Activated CD8-positive, alpha-beta T cell treated with anti-CD3 and anti-CD28 coated beads, Interleukin-2, amount 10 ng/mL, durations not matched to agents 7 days and 5 days (primary cell): ENCODE data around the gene MYH11. TPM values are rescaled to one million over a fixed set of nuclear protein-coding genes. Genes with fewer than 3 reads are reported as not detected.
"Not testable (repeated sequence)": the region's sequence is repeated elsewhere in the genome, so short reads cannot be mapped to it uniquely, and the experiment has no call there.

Experiments used
- ATAC-seq: fragments of 150-1000 bp; cut with Tn5 transposase; one replicate; pipeline ENCODE4 v1.10.0; 2021; ENCODE audit warnings: moderate library complexity
- CTCF ChIA-PET: fragments of 350-600 bp; sonication (Branson Sonifier 250); formaldehyde crosslinking; loops from one replicate; lab custom pipeline; 2021; ENCODE audit warnings: antibody characterized with exemption; lab: Charles Lee
- POLR2A ChIA-PET: fragments of 350-600 bp; sonication (Branson Sonifier 250); formaldehyde crosslinking; loops from one replicate; lab custom pipeline; 2021; ENCODE audit warnings: antibody characterized with exemption; lab: Charles Lee
- DNase-seq: peaks from one replicate; pipeline ENCODE4 v3.0.0-alpha.2; 2020
- H3K27ac Mint-ChIP-seq: one replicate; pipeline ENCODE4 v1.8.0; 2021; ENCODE audit warnings: mild to moderate bottlenecking, mixed read lengths
- H3K27me3 Mint-ChIP-seq: one replicate; pipeline ENCODE4 v1.8.0; 2021; ENCODE audit warnings: low read depth, mixed read lengths
- H3K36me3 Mint-ChIP-seq: one replicate; pipeline ENCODE4 v1.8.0; 2021; ENCODE audit warnings: low read depth, mixed read lengths
- H3K4me1 Mint-ChIP-seq: one replicate; pipeline ENCODE4 v1.8.0; 2021; ENCODE audit warnings: low read depth, mixed read lengths
- H3K4me3 Mint-ChIP-seq: one replicate; pipeline ENCODE4 v1.8.0; 2021; ENCODE audit warnings: mild to moderate bottlenecking, mixed read lengths
- H3K9me3 Mint-ChIP-seq: one replicate; pipeline ENCODE4 v1.8.0; 2022; ENCODE audit warnings: mixed read lengths; ENCODE audit not compliant: insufficient read depth
- total RNA-seq, 2 experiments: library from RNA; stranded (reverse); gene quantifications; one replicate each; pipeline ENCODE4 v1.2.3, GENCODE V29; 2021

Gene MYH11
- total RNA-seq, 2 experiments from 2014 or later = not detected

DNA sequence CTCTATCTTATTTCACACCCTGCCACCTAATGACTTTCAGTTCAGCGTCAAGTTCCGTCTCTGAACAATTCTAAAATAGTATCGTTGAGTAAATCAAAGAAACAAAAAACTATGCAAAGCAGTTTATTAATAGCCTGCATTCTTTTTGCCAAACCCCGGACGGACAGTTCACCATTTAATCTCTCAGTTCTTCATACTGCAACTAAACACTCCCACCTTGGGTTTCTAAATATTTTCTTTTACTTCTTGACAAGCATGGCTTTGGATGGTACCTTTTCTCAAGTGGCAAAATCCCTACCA, 1.2 kb downstream of the MYH11 start:
- Mint-ChIP-seq H3K4me3 (no peak overlapping the region), H3K27ac (no peak overlapping the region), H3K27me3 (peaks cover 46% of the 10 kb centered on the region), H3K4me1 (peaks cover 8% of the 10 kb centered on the region), H3K36me3 (no peaks in the 10 kb centered on the region), H3K9me3 (no peaks in the 10 kb centered on the region)
- DNase-seq (no peak), ATAC-seq (no peak)
- ChIA-PET POLR2A (interaction anchor here (0.7 kb wide), 1 partner anchor 65 kb away, joined by 3 read pairs; no protein-coding TSS in a partner anchor), CTCF (no interaction called here)

GRCh38 chr16:15854906-15855703, 1.7 kb downstream of the MYH11 start:
- H3K4me1 Mint-ChIP-seq = peaks cover 8% of the 10 kb centered on the region
- H3K9me3 Mint-ChIP-seq = no peaks in the 10 kb centered on the region
- H3K4me3 Mint-ChIP-seq = no peak overlapping the region
- H3K27ac Mint-ChIP-seq = no peak overlapping the region
- DNase-seq = no peak
- ChIA-PET CTCF (no interaction called here), POLR2A (interaction anchor here (0.7 kb wide), 1 partner anchor 66 kb away, joined by 3 read pairs; no protein-coding TSS in a partner anchor)
- peaks cover 46% of the 10 kb centered on the region for H3K27me3 Mint-ChIP-seq
- ATAC-seq = no peak
- H3K36me3 Mint-ChIP-seq = no peaks in the 10 kb centered on the region

DNA sequence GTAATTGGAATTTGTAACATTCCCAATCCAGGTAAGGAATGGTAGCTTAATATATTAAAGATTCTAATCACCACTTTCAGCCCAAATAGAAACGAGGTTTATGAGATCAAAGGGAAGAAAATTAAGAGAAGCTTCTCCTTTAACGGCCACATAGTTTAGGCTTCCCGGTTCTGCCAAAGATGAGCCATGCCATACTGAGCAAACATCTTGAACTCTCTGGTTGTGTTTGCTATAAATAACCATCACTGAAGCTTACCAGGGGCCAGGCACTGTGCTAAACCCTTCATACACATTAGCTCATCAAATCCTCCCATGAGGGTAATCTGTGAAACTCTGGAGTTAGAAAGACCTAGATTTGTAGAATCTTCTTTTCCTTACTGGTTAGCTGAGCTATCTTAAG, 2.8 kb downstream of the MYH11 start:
- ChIA-PET CTCF (no interaction called here), POLR2A (no interaction called here)
- Mint-ChIP-seq H3K36me3 (no peaks in the 10 kb centered on the region), H3K27me3 (peaks cover 42% of the 10 kb centered on the region), H3K9me3 (no peaks in the 10 kb centered on the region), H3K4me3 (no peak overlapping the region), H3K27ac (no peak overlapping the region), H3K4me1 (peaks cover 8% of the 10 kb centered on the region)
- DNase-seq = no peak
- ATAC-seq = no peak

GRCh38 chr16:15853021-15853420, 3.8 kb downstream of the MYH11 start:
- ChIA-PET CTCF (no interaction called here), POLR2A (no interaction called here)
- no peaks in the 10 kb centered on the region for H3K9me3 Mint-ChIP-seq
- H3K4me1 Mint-ChIP-seq = peaks cover 8% of the 10 kb centered on the region
- no peak for ATAC-seq
- no peaks in the 10 kb centered on the region for H3K36me3 Mint-ChIP-seq
- no peak overlapping the region for H3K4me3 Mint-ChIP-seq
- no peak overlapping the region for H3K27ac Mint-ChIP-seq
- no peak for DNase-seq
- H3K27me3 Mint-ChIP-seq = peaks cover 39% of the 10 kb centered on the region

DNA sequence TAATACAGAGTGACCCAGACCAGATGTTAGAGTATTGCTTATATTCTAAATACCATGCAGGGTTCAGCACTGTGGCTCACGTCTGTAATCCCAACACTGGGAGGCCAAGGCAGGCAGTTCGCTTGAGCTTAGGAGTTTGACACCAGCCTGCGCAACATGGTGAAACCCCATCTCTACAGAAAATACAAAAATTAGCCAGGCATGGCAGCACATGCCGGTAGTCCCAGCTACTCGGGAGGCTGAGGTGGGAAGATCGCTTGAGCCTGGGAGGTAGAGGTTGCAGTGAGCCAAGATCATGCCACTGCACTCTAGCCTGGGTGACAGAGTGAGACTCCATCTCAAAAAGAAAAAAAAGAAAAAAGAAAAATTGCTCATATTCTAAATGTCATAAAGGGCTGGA, 6.3 kb downstream of the MYH11 start:
- H3K9me3 Mint-ChIP-seq = not testable (repeated sequence)
- ChIA-PET CTCF (interaction anchor here (1.3 kb wide), 1 partner anchor 8 kb away, joined by 3 read pairs; no protein-coding TSS in a partner anchor), POLR2A (interaction anchor here (0.6 kb wide), 1 partner anchor 316 kb away, joined by 3 read pairs; no protein-coding TSS in a partner anchor)

GRCh38 chr16:15849209-15849981, 7.4 kb downstream of the MYH11 start:
- Mint-ChIP-seq H3K4me3 (no peak overlapping the region), H3K27me3 (peaks cover 16% of the 10 kb centered on the region), H3K36me3 (no peaks in the 10 kb centered on the region), H3K27ac (no peak overlapping the region), H3K4me1 (no peaks in the 10 kb centered on the region), H3K9me3 (no peaks in the 10 kb centered on the region)
- DNase-seq (no peak), ATAC-seq (no peak)
- ChIA-PET POLR2A (no interaction called here), CTCF (interaction anchor here (1.3 to 1.5 kb wide), 2 partner anchors 9 to 25 kb away, joined by 3 read pairs; no protein-coding TSS in a partner anchor)

More for the DNA sequence above, 6.3 kb downstream of the MYH11 start:
- not testable (repeated sequence) for H3K36me3 Mint-ChIP-seq, H3K4me3 Mint-ChIP-seq, ATAC-seq, DNase-seq, H3K4me1 Mint-ChIP-seq, H3K27ac Mint-ChIP-seq
- H3K27me3 Mint-ChIP-seq = peaks cover 19% of the 10 kb centered on the region

DNA sequence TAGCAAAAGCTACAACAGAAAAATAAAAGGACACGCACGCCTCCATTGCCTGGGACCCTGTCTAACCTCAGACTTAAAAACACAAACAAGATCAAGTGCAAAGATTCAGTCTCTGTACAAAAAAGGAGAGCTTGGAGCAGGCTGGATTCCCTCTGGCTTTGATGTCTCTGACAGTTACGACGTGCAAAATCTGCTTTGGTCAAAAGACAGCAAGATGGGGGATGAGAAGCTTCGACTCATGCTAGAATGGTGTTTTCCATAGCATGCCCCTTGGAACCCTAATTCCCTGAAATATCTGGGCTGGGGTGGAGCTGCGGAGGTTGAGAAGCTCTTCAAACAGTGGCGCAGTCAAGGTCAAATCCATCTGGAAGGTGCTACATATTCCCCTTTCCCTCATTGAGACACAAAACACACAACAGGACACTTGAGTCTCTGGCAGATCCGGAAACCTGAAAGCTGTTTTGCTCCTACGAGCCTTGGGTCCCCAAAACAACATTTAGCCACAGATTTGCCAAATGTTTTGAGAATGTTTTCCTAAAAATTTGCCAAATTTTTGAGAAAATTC, 9.1 kb downstream of the MYH11 start:
- Mint-ChIP-seq H3K4me1 (no peaks in the 10 kb centered on the region), H3K4me3 (no peak overlapping the region), H3K36me3 (no peaks in the 10 kb centered on the region), H3K9me3 (no peaks in the 10 kb centered on the region), H3K27ac (no peak overlapping the region), H3K27me3 (peaks cover 6% of the 10 kb centered on the region)
- ChIA-PET CTCF (interaction anchor here (1.0 to 1.5 kb wide), 3 partner anchors 9 to 26 kb away, joined by 3 to 4 read pairs (median 3); partner anchors contain the start of gene MYH11), POLR2A (no interaction called here)
- DNase-seq (no peak), ATAC-seq (no peak)

DNA sequence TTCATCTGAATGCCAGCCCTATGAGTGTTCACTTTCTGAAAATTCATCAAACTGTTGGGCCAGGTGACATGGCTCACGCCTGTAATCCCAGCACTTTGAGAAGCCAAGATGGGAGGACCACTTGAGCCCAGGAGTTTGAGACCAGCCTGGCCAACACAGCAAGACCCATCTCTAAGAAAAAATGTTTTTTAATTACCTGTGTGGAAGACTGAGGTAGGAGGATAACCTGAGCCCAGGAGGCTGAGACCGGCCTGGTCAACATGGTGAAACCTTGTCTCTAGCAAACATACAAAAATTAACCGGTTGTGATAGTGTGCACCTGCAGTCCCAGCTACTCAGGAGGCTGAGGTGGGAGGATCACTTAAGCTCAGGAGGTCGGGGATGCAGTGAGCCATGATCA, 10.3 kb downstream of the MYH11 start:
- ChIA-PET CTCF (no interaction called here), POLR2A (no interaction called here)
- ATAC-seq = no peak
- H3K27me3 Mint-ChIP-seq = peaks cover 6% of the 10 kb centered on the region
- H3K4me1 Mint-ChIP-seq = no peaks in the 10 kb centered on the region
- H3K4me3 Mint-ChIP-seq = no peak overlapping the region
- no peak overlapping the region for H3K27ac Mint-ChIP-seq
- DNase-seq = no peak
- no peaks in the 10 kb centered on the region for H3K9me3 Mint-ChIP-seq
- no peaks in the 10 kb centered on the region for H3K36me3 Mint-ChIP-seq

GRCh38 chr16:15843635-15844279, 13.1 kb downstream of the MYH11 start:
- Mint-ChIP-seq H3K36me3 (no peaks in the 10 kb centered on the region), H3K27ac (no peak overlapping the region), H3K9me3 (no peaks in the 10 kb centered on the region), H3K27me3 (peaks cover 7% of the 10 kb centered on the region), H3K4me3 (no peak overlapping the region), H3K4me1 (no peaks in the 10 kb centered on the region)
- ChIA-PET POLR2A (interaction anchor here (0.6 kb wide), 1 partner anchor 164 kb away, joined by 3 read pairs; no protein-coding TSS in a partner anchor), CTCF (no interaction called here)
- ATAC-seq = no peak
- DNase-seq = no peak

DNA sequence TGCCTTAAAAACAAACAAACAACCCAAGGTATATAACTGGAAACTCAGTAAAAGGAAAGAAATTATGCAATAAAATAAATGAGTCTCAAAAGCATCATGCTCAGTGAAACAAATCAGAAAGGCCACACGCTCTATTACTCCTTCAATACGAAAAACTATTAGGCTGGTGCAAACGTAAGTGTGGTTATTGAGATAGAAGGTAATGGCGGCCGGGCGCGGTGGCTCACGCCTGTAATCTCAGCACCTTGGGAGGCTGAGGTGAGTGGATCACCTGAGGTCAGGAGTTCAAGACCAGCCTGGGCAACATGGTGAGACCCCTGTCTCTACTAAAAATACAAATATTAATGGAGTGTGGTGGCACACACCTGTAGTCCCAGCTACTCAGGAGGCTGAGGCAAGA, 17.6 kb downstream of the MYH11 start:
- H3K27ac Mint-ChIP-seq, H3K27me3 Mint-ChIP-seq, DNase-seq, CTCF ChIA-PET, ATAC-seq, POLR2A ChIA-PET, H3K36me3 Mint-ChIP-seq, H3K9me3 Mint-ChIP-seq, H3K4me3 Mint-ChIP-seq: not testable (repeated sequence)
- H3K4me1 Mint-ChIP-seq = peaks cover 12% of the 10 kb centered on the region

DNA sequence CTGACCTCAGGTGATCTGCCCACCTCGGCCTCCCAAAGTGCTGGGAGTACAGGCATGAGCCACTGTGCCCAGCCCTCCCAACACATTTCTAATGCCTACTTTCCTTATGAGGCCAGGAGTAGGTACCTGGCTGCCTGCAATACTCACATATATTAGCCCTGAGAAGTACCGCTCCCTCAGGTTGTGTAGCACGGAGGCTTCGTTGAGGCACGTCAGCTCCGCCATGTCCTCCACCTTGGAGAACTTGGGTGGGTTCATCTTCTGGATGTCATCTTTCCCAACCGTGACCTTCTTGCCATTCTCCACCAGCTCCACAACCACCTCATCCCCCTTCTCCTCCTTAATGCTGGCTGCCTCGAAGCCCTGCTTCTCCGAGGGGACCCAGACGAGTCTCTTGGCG, 19.1 kb downstream of the MYH11 start:
- Mint-ChIP-seq H3K27me3 (peaks cover 4% of the 10 kb centered on the region), H3K4me3 (no peak overlapping the region), H3K36me3 (no peaks in the 10 kb centered on the region), H3K9me3 (no peaks in the 10 kb centered on the region), H3K27ac (no peak overlapping the region), H3K4me1 (peaks cover 12% of the 10 kb centered on the region)
- CTCF ChIA-PET = no interaction called here
- POLR2A ChIA-PET = no interaction called here
- DNase-seq (no peak), ATAC-seq (no peak)
